Measurements from ENCODE around the gene RAB6B.

RAB6B gene

GRCh38 chr3:133851266-133851906 is 44.3 kb downstream of the RAB6B start:
- Histone ChIP-seq H3K9ac (ENCODE audit: low read length in 5 of 5) (no peak overlapping the region), H3K36me3 (ENCODE audit: control insufficient read depth in 5 of 5, insufficient read depth in 5 of 5, low read length in 5 of 5) (no peaks in the 10 kb centered on the region), H3K4me1 (ENCODE audit: control insufficient read depth in 5 of 5, insufficient read depth in 5 of 5, low read length in 5 of 5) (peaks cover 0 to 33% (median 26%) of the 10 kb centered on the region in 5 donors), H3K4me3 (ENCODE audit: low read depth in 1 of 5, low read length in 5 of 5) (no peak overlapping the region), H3K9me3 (ENCODE audit: control insufficient read depth in 5 of 5, low read length in 5 of 5) (no peaks in the 10 kb centered on the region), H3K27ac (ENCODE audit: low read depth, low read length) (no peak overlapping the region), H3K27me3 (ENCODE audit: control insufficient read depth in 5 of 5, insufficient read depth in 4 of 5, low read length in 5 of 5) (no peaks in the 10 kb centered on the region)

DNA sequence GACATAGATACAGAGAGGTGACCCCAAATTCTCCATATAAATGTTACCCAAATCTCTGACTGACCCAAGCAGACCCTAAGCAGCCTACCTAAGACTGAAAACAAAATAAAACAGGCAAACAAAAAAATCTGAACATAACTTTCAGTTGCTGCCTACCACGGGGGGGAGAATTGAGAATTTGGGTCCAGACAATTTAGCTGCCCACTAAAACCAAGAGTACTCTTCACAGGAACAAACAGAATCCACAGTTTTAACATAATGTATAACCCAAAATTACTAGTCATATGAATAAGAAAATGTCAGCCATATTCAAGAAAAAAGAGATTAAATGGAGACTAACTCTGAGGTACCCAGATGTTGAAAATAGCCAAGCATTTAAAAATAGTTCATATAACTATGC is 45.6 kb downstream of the RAB6B start:
- H3K9ac ChIP-seq (ENCODE audit: low read length in 5 of 5), result no peak overlapping the region
- no peak overlapping the region for H3K27ac ChIP-seq (ENCODE audit: low read depth, low read length)
- no peaks in the 10 kb centered on the region for H3K36me3 ChIP-seq (ENCODE audit: control insufficient read depth in 5 of 5, insufficient read depth in 5 of 5, low read length in 5 of 5)
- H3K4me3 ChIP-seq (ENCODE audit: low read depth in 1 of 5, low read length in 5 of 5), result no peak overlapping the region
- H3K4me1 ChIP-seq (ENCODE audit: control insufficient read depth in 5 of 5, insufficient read depth in 5 of 5, low read length in 5 of 5), result peaks cover 0 to 20% (median 19%) of the 10 kb centered on the region in 5 donors
- H3K27me3 ChIP-seq (ENCODE audit: control insufficient read depth in 5 of 5, insufficient read depth in 4 of 5, low read length in 5 of 5), result no peaks in the 10 kb centered on the region
- H3K9me3 ChIP-seq (ENCODE audit: control insufficient read depth in 5 of 5, low read length in 5 of 5), result no peaks in the 10 kb centered on the region

GRCh38 chr3:133849346-133849745 is 46.3 kb downstream of the RAB6B start:
- Histone ChIP-seq H3K27ac (ENCODE audit: low read depth, low read length) (no peak overlapping the region), H3K9ac (ENCODE audit: low read length in 5 of 5) (no peak overlapping the region), H3K27me3 (ENCODE audit: control insufficient read depth in 5 of 5, insufficient read depth in 4 of 5, low read length in 5 of 5) (no peaks in the 10 kb centered on the region), H3K36me3 (ENCODE audit: control insufficient read depth in 5 of 5, insufficient read depth in 5 of 5, low read length in 5 of 5) (no peaks in the 10 kb centered on the region), H3K9me3 (ENCODE audit: control insufficient read depth in 5 of 5, low read length in 5 of 5) (no peaks in the 10 kb centered on the region), H3K4me3 (ENCODE audit: low read depth in 1 of 5, low read length in 5 of 5) (no peak overlapping the region), H3K4me1 (ENCODE audit: control insufficient read depth in 5 of 5, insufficient read depth in 5 of 5, low read length in 5 of 5) (peaks cover 0 to 14% (median 12%) of the 10 kb centered on the region in 5 donors)

DNA sequence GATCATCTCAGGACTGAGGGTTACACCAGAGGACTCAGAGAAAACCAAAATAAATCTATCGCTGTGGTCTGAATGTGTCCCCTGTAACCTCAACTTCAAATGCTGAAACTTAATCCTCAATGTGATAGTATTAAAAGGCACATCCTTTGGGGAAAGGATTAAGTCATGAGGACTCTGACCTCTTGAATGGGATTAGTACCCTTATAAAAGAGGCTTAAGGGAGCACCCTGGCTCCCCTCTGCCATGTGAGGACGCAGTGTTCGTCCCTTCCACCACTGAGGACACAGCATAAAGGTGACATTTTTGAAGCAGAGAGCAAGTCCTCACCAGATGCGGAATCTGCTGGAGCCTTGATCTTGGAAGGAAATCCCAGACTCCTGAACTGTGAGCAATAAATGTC is 50.6 kb downstream of the RAB6B start:
- Histone ChIP-seq H3K36me3 (ENCODE audit: control insufficient read depth in 5 of 5, insufficient read depth in 5 of 5, low read length in 5 of 5) (peaks cover 0 to 6% (median 3%) of the 10 kb centered on the region in 5 donors), H3K27ac (ENCODE audit: low read depth, low read length) (no peak overlapping the region), H3K27me3 (ENCODE audit: control insufficient read depth in 5 of 5, insufficient read depth in 4 of 5, low read length in 5 of 5) (no peaks in the 10 kb centered on the region), H3K9me3 (ENCODE audit: control insufficient read depth in 5 of 5, low read length in 5 of 5) (no peaks in the 10 kb centered on the region), H3K4me1 (ENCODE audit: control insufficient read depth in 5 of 5, insufficient read depth in 5 of 5, low read length in 5 of 5) (no peaks in the 10 kb centered on the region), H3K4me3 (ENCODE audit: low read depth in 1 of 5, low read length in 5 of 5) (no peak overlapping the region), H3K9ac (ENCODE audit: low read length in 5 of 5) (no peak overlapping the region)

DNA sequence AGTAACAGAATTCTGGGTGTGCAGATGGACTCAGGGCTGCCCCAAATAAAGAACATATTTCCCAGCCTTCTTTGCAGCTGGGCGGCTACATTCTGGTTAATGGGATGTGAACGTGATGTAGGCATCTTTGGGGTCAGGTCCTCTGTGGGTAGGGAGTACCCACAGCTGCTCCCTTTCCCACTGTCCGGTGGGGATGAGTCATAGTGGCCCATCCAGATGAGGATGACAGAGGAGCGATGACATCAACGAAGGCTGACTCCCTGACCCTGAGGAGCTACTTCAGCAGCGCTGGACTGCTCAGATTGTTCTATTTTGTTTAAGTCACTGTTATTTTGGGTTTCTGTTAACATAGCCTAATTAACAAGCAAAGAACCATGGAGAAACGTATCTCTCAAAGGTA is 52.0 kb downstream of the RAB6B start:
- H3K4me1 ChIP-seq (ENCODE audit: control insufficient read depth in 5 of 5, insufficient read depth in 5 of 5, low read length in 5 of 5), result no peaks in the 10 kb centered on the region
- no peaks in the 10 kb centered on the region for H3K27me3 ChIP-seq (ENCODE audit: control insufficient read depth in 5 of 5, insufficient read depth in 4 of 5, low read length in 5 of 5)
- no peaks in the 10 kb centered on the region for H3K9me3 ChIP-seq (ENCODE audit: control insufficient read depth in 5 of 5, low read length in 5 of 5)
- H3K36me3 ChIP-seq (ENCODE audit: control insufficient read depth in 5 of 5, insufficient read depth in 5 of 5, low read length in 5 of 5), result peaks cover 0 to 18% (median 9%) of the 10 kb centered on the region in 5 donors
- H3K9ac ChIP-seq (ENCODE audit: low read length in 5 of 5), result no peak overlapping the region
- H3K27ac ChIP-seq (ENCODE audit: low read depth, low read length), result no peak overlapping the region
- H3K4me3 ChIP-seq (ENCODE audit: low read depth in 1 of 5, low read length in 5 of 5), result no peak overlapping the region

- Histone ChIP-seq H3K27ac (ENCODE audit: low read depth, low read length) (no peak overlapping the region), H3K36me3 (ENCODE audit: control insufficient read depth in 5 of 5, insufficient read depth in 5 of 5, low read length in 5 of 5) (peaks cover 0 to 26% (median 16%) of the 10 kb centered on the region in 5 donors), H3K4me1 (ENCODE audit: control insufficient read depth in 5 of 5, insufficient read depth in 5 of 5, low read length in 5 of 5) (no peaks in the 10 kb centered on the region), H3K9me3 (ENCODE audit: control insufficient read depth in 5 of 5, low read length in 5 of 5) (no peaks in the 10 kb centered on the region), H3K27me3 (ENCODE audit: control insufficient read depth in 5 of 5, insufficient read depth in 4 of 5, low read length in 5 of 5) (no peaks in the 10 kb centered on the region), H3K9ac (ENCODE audit: low read length in 5 of 5) (no peak overlapping the region), H3K4me3 (ENCODE audit: low read depth in 1 of 5, low read length in 5 of 5) (no peak overlapping the region)
These were observed 53.5 kb downstream of the RAB6B start for GRCh38 chr3:133842158-133842557.

DNA sequence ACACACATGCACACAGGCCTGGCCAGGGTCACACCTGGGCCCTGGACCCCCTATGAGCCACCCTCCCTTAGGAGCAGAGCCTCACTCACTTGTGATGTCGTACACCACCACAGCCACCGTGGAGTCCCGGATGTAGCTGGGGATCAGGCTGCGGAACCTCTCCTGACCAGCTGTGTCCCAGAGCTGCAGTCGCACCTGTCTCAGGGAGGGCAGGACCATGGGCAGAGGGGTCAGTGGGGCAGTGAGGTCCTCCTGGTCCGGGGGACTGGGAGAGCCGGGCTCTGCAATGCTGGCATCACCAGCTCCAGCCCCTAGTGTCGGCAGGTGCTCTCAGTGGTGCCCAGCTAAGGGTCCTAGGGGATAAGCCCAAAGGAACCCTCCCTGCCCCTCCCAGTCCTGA is 54.5 kb downstream of the RAB6B start:
- peaks cover 0 to 26% (median 17%) of the 10 kb centered on the region in 5 donors for H3K36me3 ChIP-seq (ENCODE audit: control insufficient read depth in 5 of 5, insufficient read depth in 5 of 5, low read length in 5 of 5)
- H3K4me3 ChIP-seq (ENCODE audit: low read depth in 1 of 5, low read length in 5 of 5), result no peak overlapping the region
- H3K9ac ChIP-seq (ENCODE audit: low read length in 5 of 5), result no peak overlapping the region
- no peaks in the 10 kb centered on the region for H3K9me3 ChIP-seq (ENCODE audit: control insufficient read depth in 5 of 5, low read length in 5 of 5)
- H3K27me3 ChIP-seq (ENCODE audit: control insufficient read depth in 5 of 5, insufficient read depth in 4 of 5, low read length in 5 of 5), result no peaks in the 10 kb centered on the region
- H3K4me1 ChIP-seq (ENCODE audit: control insufficient read depth in 5 of 5, insufficient read depth in 5 of 5, low read length in 5 of 5), result no peaks in the 10 kb centered on the region
- no peak overlapping the region for H3K27ac ChIP-seq (ENCODE audit: low read depth, low read length)

DNA sequence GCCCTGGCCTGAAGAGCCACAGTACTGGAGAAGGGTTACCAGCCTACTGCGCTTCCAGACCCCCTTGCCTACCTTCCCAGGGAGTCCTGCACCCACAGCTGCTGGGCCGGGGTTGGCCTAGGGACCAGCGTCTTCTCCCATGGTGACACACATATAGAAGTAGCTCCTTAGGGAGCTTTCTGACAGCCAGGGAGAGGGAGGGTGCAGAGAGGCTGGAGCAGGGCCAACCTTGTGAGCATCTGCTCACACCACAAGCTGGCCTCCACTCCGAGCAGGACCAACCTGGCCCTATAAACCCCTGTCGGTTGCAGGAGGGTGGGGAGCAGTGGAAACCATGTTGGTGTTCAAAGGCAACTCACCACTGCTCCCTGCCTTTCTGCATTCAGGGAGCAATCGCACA is 54.9 kb downstream of the RAB6B start:
- peaks cover 0 to 26% (median 17%) of the 10 kb centered on the region in 5 donors for H3K36me3 ChIP-seq (ENCODE audit: control insufficient read depth in 5 of 5, insufficient read depth in 5 of 5, low read length in 5 of 5)

GRCh38 chr3:133840055-133840737 is 55.5 kb downstream of the RAB6B start:
- no peak overlapping the region for H3K9ac ChIP-seq (ENCODE audit: low read length in 5 of 5)
- H3K4me3 ChIP-seq (ENCODE audit: low read depth in 1 of 5, low read length in 5 of 5), result no peak overlapping the region
- H3K27ac ChIP-seq (ENCODE audit: low read depth, low read length), result no peak overlapping the region
- no peaks in the 10 kb centered on the region for H3K4me1 ChIP-seq (ENCODE audit: control insufficient read depth in 5 of 5, insufficient read depth in 5 of 5, low read length in 5 of 5)
- no peaks in the 10 kb centered on the region for H3K9me3 ChIP-seq (ENCODE audit: control insufficient read depth in 5 of 5, low read length in 5 of 5)
- no peaks in the 10 kb centered on the region for H3K27me3 ChIP-seq (ENCODE audit: control insufficient read depth in 5 of 5, insufficient read depth in 4 of 5, low read length in 5 of 5)
- peaks cover 0 to 30% (median 18%) of the 10 kb centered on the region in 5 donors for H3K36me3 ChIP-seq (ENCODE audit: control insufficient read depth in 5 of 5, insufficient read depth in 5 of 5, low read length in 5 of 5)

More for the DNA sequence above, 54.9 kb downstream of the RAB6B start:
- Histone ChIP-seq H3K9me3 (ENCODE audit: control insufficient read depth in 5 of 5, low read length in 5 of 5) (no peaks in the 10 kb centered on the region), H3K27ac (ENCODE audit: low read depth, low read length) (no peak overlapping the region), H3K9ac (ENCODE audit: low read length in 5 of 5) (no peak overlapping the region), H3K4me1 (ENCODE audit: control insufficient read depth in 5 of 5, insufficient read depth in 5 of 5, low read length in 5 of 5) (no peaks in the 10 kb centered on the region), H3K4me3 (ENCODE audit: low read depth in 1 of 5, low read length in 5 of 5) (no peak overlapping the region), H3K27me3 (ENCODE audit: control insufficient read depth in 5 of 5, insufficient read depth in 4 of 5, low read length in 5 of 5) (no peaks in the 10 kb centered on the region)

DNA sequence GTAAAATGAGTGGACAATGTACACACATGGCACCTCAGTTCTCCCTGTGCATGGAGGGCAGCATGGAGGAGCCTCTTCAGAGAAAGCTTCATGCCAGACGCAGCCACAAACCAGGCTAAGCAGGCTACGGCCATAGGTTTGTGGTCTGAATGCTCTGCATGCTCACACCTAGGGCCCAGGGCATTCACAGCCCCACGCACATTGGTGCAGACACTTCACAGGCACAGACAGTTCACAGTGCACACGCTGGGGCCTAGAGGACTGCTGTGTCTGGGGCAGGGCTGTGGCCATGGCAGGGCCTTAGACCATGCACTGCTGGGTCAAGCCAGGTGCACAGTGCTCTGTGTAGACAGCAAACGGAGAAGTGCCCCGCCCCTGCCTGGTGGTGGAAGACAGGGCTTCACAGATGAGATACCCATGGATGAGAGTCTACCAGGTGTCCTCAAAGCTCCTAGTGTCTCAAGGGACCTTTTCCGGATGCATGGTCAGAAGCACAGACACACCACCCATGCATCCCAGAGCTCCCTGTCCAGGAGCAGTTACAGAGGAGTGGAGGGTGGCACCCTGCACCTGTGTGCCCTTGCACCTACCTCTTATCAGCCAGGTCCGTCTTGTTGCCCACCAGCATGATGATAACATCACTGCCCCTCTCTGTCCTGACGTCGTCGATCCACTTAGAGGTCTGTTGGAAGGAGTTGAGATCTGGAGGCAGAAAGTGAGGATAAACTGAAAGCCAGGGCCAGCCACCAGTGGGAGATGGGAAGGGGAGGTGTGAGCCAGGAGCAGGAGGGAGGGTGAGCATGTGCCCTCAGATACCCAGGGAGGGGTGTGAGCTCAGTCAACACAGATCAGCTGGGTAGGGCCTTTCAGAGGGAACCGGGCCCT is 56.5 kb downstream of the RAB6B start:
- no peak overlapping the region for H3K4me3 ChIP-seq (ENCODE audit: low read depth in 1 of 5, low read length in 5 of 5)

More for the DNA sequence above, 56.5 kb downstream of the RAB6B start:
- Histone ChIP-seq H3K36me3 (ENCODE audit: control insufficient read depth in 5 of 5, insufficient read depth in 5 of 5, low read length in 5 of 5) (peaks cover 0 to 38% (median 21%) of the 10 kb centered on the region in 5 donors), H3K4me1 (ENCODE audit: control insufficient read depth in 5 of 5, insufficient read depth in 5 of 5, low read length in 5 of 5) (no peaks in the 10 kb centered on the region), H3K9me3 (ENCODE audit: control insufficient read depth in 5 of 5, low read length in 5 of 5) (no peaks in the 10 kb centered on the region), H3K27ac (ENCODE audit: low read depth, low read length) (no peak overlapping the region), H3K27me3 (ENCODE audit: control insufficient read depth in 5 of 5, insufficient read depth in 4 of 5, low read length in 5 of 5) (no peaks in the 10 kb centered on the region), H3K9ac (ENCODE audit: low read length in 5 of 5) (no peak overlapping the region)
